A549 (cell line): ENCODE measurements around the gene NBEAL2. TPM values are rescaled to one million over a fixed set of nuclear protein-coding genes. Genes with fewer than 3 reads are reported as not detected.

ENCODE experiments used
- ATAC-seq, 2 experiments: fragments of 200-7000 bp in 1 of 2; fragments of >200 bp in 1 of 2; cut with Nextera tagmentation in 1 of 2; cut with Tn5 transposase in 1 of 2; 3 replicates each; pipeline versions ENCODE4 v1.8.0 to v1.9.1; 2018 to 2020; ENCODE audit warnings: mild to moderate bottlenecking in 1 of 2, moderate library complexity in 1 of 2
- CTCF ChIA-PET: fragments of 300-600 bp; sonication (Branson Sonifier 250); formaldehyde crosslinking; extraction: SDS; loops from one replicate; lab custom pipeline; 2021; ENCODE audit warnings: antibody characterized with exemption, inconsistent platforms; lab: Yijun Ruan, JAX
- POLR2A ChIA-PET: fragments of 350-600 bp; formaldehyde crosslinking; extraction: SDS; loops from one replicate; lab custom pipeline; 2021; ENCODE audit warnings: antibody characterized with exemption, inconsistent platforms; lab: Yijun Ruan, JAX
- DNase-seq, 2 experiments: peaks; one replicate each; pipeline versions ENCODE4 v3.0.0 to v3.0.0-alpha.2; 2011 to 2016; ENCODE audit warnings: low read depth in 1 of 2, low spot score in 1 of 2
- FAIRE-seq: peaks from 2 replicates; lab custom pipeline; 2011; peaks lifted over from hg19 to GRCh38; lab: Jason Lieb, UNC
- H3K27ac ChIP-seq, 2 experiments: fragments of >200 bp; sonication (Bioruptor Twin); formaldehyde crosslinking; 3 replicates each; pipeline ENCODE4 v1.5.1; 2016 to 2017
- H3K4me1 ChIP-seq: fragments of >200 bp; sonication (Bioruptor Twin); formaldehyde crosslinking; 3 replicates; pipeline ENCODE4 v1.6.1; 2016
- H3K4me2 ChIP-seq: fragments of >200 bp; sonication (Bioruptor Twin); formaldehyde crosslinking; 3 replicates; pipeline ENCODE4 v1.6.1; 2016
- H3K4me3 ChIP-seq: fragments of >200 bp; sonication (Bioruptor Twin); formaldehyde crosslinking; 3 replicates; pipeline ENCODE4 v1.5.1; 2016
- H3K9me3 ChIP-seq: fragments of >200 bp; sonication (Bioruptor Twin); formaldehyde crosslinking; 3 replicates; pipeline ENCODE4 v1.6.1; 2016
- ATOH8 ChIP-seq: fragments of 250-450 bp; sonication (Bioruptor Pico); IDR thresholded peaks from 2 replicates; pipeline ENCODE4 v1.5.0; 2020; ENCODE audit warnings: low read depth, mild to moderate bottlenecking, moderate library complexity
- CHD4 ChIP-seq: fragments of 200-600 bp; sonication (generic); IDR thresholded peaks from 2 replicates; pipeline ENCODE4 v1.6.1; 2016; ENCODE audit warnings: antibody characterized with exemption, mild to moderate bottlenecking, borderline replicate concordance
- EHMT2 ChIP-seq: fragments of 200-600 bp; sonication (generic); IDR thresholded peaks from 2 replicates; pipeline ENCODE4 v1.6.1; 2016; ENCODE audit warnings: antibody characterized with exemption, low read depth, mild to moderate bottlenecking, moderate library complexity
- ELK1 ChIP-seq: fragments of 150-350 bp; IDR thresholded peaks from 2 replicates; pipeline ENCODE4 v1.6.1; 2014; ENCODE audit warnings: low read depth, mild to moderate bottlenecking, low read length
- EP300 ChIP-seq, 2 experiments: fragments of >200 bp; sonication (Bioruptor Twin); formaldehyde crosslinking; IDR thresholded peaks; 2 replicates in 1 of 2; 3 replicates in 1 of 2; pipeline ENCODE4 v1.6.1; 2016 to 2017
- ESRRA ChIP-seq: fragments of 150-350 bp; IDR thresholded peaks from 2 replicates; pipeline ENCODE4 v1.6.1; 2014; ENCODE audit warnings: mild to moderate bottlenecking, low read length, borderline replicate concordance
- FOSB ChIP-seq: fragments of 250-450 bp; sonication (Bioruptor Pico); IDR thresholded peaks from 2 replicates; pipeline ENCODE4 v1.5.0; 2020; ENCODE audit warnings: mild to moderate bottlenecking, moderate library complexity
- FOSL2 ChIP-seq, 2 experiments: fragments of 450-650 bp in 1 of 2; fragments of >200 bp in 1 of 2; sonication (Bioruptor Twin) in 1 of 2; formaldehyde crosslinking; IDR thresholded peaks; 2 replicates each; pipeline versions ENCODE4 v1.5.0 to v1.6.1; 2016 to 2020; ENCODE audit warnings: mild to moderate bottlenecking in 1 of 2, moderate library complexity in 1 of 2
- GATA3 ChIP-seq: IDR thresholded peaks from 2 replicates; pipeline ENCODE4 v1.6.1; 2012; ENCODE audit warnings: borderline replicate concordance
- HOXB13 ChIP-seq: fragments of 250-450 bp; sonication (Bioruptor Pico); IDR thresholded peaks from 2 replicates; pipeline ENCODE4 v1.5.0; 2020; ENCODE audit warnings: low read depth, mild to moderate bottlenecking, moderate library complexity
- JUN ChIP-seq, 2 experiments: fragments of >200 bp; sonication (Bioruptor Twin); formaldehyde crosslinking; IDR thresholded peaks; 2 replicates in 1 of 2; 3 replicates in 1 of 2; pipeline ENCODE4 v1.6.1; 2016 to 2017
- KDM1A ChIP-seq: fragments of 200-600 bp; sonication (generic); IDR thresholded peaks from 2 replicates; pipeline ENCODE4 v1.6.1; 2016; ENCODE audit warnings: low read depth, mild to moderate bottlenecking
- MAX ChIP-seq: IDR thresholded peaks from 2 replicates; pipeline ENCODE4 v1.6.1; 2012
- NR3C1 ChIP-seq: fragments of >200 bp; sonication (Bioruptor Twin); formaldehyde crosslinking; IDR thresholded peaks from 3 replicates; pipeline ENCODE4 v1.6.1; 2017
- PBX3 ChIP-seq: IDR thresholded peaks from 2 replicates; pipeline ENCODE4 v1.6.1; 2012
- POLR2A ChIP-seq: IDR thresholded peaks from 2 replicates; pipeline ENCODE4 v1.6.1; 2012; ENCODE audit warnings: mild to moderate bottlenecking, low read length
- SMC3 ChIP-seq: fragments of >200 bp; sonication (Bioruptor Twin); formaldehyde crosslinking; IDR thresholded peaks from 3 replicates; pipeline ENCODE4 v1.6.1; 2018; ENCODE audit warnings: inconsistent platforms
- SREBF2 ChIP-seq: fragments of 450-650 bp; IDR thresholded peaks from 2 replicates; pipeline ENCODE4 v1.6.1; 2014; ENCODE audit warnings: mild to moderate bottlenecking, moderate library complexity
- TP53 ChIP-seq: fragments of 250-450 bp; sonication (Bioruptor Pico); IDR thresholded peaks from 2 replicates; pipeline ENCODE4 v1.5.0; 2021; ENCODE audit warnings: mild to moderate bottlenecking, moderate library complexity
- ZNF302 ChIP-seq: fragments of 250-450 bp; sonication (Bioruptor Pico); IDR thresholded peaks from 2 replicates; pipeline ENCODE4 v1.9.0; 2021; ENCODE audit warnings: inconsistent platforms, mild to moderate bottlenecking, moderate library complexity
- WGBS: methylation state at CpG from one replicate; pipeline ENCODE4 v1.1.6; 2017; ENCODE audit errors: missing lambda C conversion rate; 5-methylcytosine and 5-hydroxymethylcytosine counted together
- polyA plus RNA-seq, 4 experiments: library from polyadenylated mRNA; depleted of rRNA in 3 of 4; stranded (reverse); fragments of >200 nt; fragmentation: RNase III in 1 of 4; extraction: RNeasy Plus Mini Kit Qiagen cat#74134 plus additional on column Dnase treatment in 1 of 4; gene quantifications; 2 replicates in 3 of 4; 3 replicates in 1 of 4; pipeline ENCODE4 v1.2.3, GENCODE V29; 2011 to 2017

NBEAL2 gene
- polyA plus RNA-seq, 2 of the 4 experiments (the other 2 are of a cell fraction) = 9.6 to 47.3 TPM

GRCh38 chr3:47002171-47003055 lies 22.9 kb downstream of the NBEAL2 start:
- TF ChIP-seq EHMT2 = no peak
- Histone ChIP-seq H3K4me2 (no peak overlapping the region), H3K27ac (no peak overlapping the region), H3K4me3 (no peak overlapping the region), H3K9me3 (no peaks in the 10 kb centered on the region), H3K4me1 (peaks cover 12% of the 10 kb centered on the region)
- ChIA-PET CTCF (interaction anchor here (0.9 to 2.0 kb wide), 2 partner anchors 25 to 93 kb away, joined by 3 to 4 read pairs; no protein-coding TSS in a partner anchor), POLR2A (no interaction called here)
- FAIRE-seq (no peak), DNase-seq (no peak), ATAC-seq (no peak)
- 91% methylated on average over 15 of the region's 35 CpGs for WGBS

- TF ChIP-seq MAX = no peak
- TF ChIP-seq KDM1A = no peak
- TF ChIP-seq ZNF302 (CRISPR knock-in tag) = no peak
- TF ChIP-seq FOSL2 (IDR thresholded peaks at IDR 0.05) = no peak
- TF ChIP-seq FOSL2 (CRISPR knock-in tag; IDR thresholded peaks at IDR 0.05) = no peak
- no peak for TF ChIP-seq HOXB13
- TF ChIP-seq ELK1 = no peak
- TF ChIP-seq EP300 (IDR thresholded peaks at IDR 0.05) = no peak
- no peak for TF ChIP-seq ESRRA
- TF ChIP-seq CHD4 = no peak
- TF ChIP-seq TP53 (CRISPR knock-in tag) = no peak
- no peak for TF ChIP-seq NR3C1
- TF ChIP-seq JUN (IDR thresholded peaks at IDR 0.05) = no peak
- TF ChIP-seq GATA3 = no peak
- no peak for TF ChIP-seq PBX3
- TF ChIP-seq SREBF2 = no peak
- TF ChIP-seq POLR2A = no peak
- TF ChIP-seq EHMT2 = no peak
- no peak for TF ChIP-seq ATOH8
- no peak for TF ChIP-seq SMC3
- TF ChIP-seq FOSB (CRISPR knock-in tag) = no peak
- FAIRE-seq = no peak
- POLR2A ChIA-PET = no interaction called here
- ATAC-seq = no peak
- Histone ChIP-seq H3K4me2 (no peak overlapping the region), H3K9me3 (no peaks in the 10 kb centered on the region), H3K4me1 (peaks cover 11% of the 10 kb centered on the region), H3K4me3 (no peak overlapping the region), H3K27ac (no peak overlapping the region)
- 82% methylated on average over 5 of the region's 10 CpGs for WGBS
- DNase-seq = no peak
- CTCF ChIA-PET = interaction anchor here (0.9 to 2.0 kb wide), 2 partner anchors 26 to 93 kb away, joined by 3 to 4 read pairs; no protein-coding TSS in a partner anchor
Observed at GRCh38 chr3:47003056-47003410, 23.6 kb downstream of the NBEAL2 start.
